NOMO-1 (cell line): ENCODE results near the gene ENAH.
"Not testable (repeated sequence)": the region's sequence is repeated elsewhere in the genome, so short reads cannot be mapped to it uniquely, and the experiment has no call there.

ENCODE experiments used
- DNase-seq, 2 experiments: peaks; one replicate each; lab custom pipeline; 2025; ENCODE audit not compliant: unreplicated experiment in 2 of 2; lab: John Stamatoyannopoulos, UW

ENAH gene

DNA sequence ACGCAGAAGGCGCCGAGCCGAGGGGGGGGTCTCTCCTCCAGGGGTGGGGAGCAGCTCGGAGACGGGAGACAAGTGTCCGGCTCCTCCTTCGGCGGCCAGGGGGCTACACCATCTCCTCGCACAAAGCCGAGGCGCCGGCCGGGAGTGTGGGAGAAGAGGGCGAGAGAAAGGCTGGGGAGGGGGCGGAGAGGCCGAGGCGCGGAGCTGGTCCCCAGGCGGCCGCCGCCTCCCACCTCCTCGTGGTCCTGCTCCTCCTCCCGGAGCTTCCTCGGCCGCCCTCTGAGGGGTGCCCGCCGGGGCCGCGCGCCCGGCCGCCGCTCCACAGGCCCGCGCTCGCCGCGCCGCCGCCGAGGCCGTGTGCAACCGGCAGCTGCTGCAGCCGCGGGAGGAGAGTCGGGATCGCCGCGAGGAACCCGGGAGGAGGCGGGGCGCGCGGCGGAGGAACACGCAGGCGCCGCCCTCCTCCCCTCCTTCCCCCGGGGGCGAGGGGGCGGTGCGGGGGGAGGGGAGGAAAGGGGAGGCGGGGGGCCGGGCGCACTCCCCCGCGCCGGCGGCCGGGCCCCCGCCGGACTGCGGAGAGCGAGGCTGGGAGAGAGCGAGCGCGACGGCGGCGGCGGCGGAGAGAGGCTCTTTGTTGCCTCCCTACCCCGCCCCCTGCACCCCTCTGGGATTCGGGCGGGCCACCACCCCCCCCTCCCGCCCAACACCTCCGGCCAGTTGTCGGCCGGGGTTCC, at the start of gene ENAH:
ENAH (minus strand) TSS at position 395 of the 734 bp plus-strand sequence. CDS start 433 bp downstream, outside the sequence.
- DNase-seq = peak; percentile 25 to 26

DNA sequence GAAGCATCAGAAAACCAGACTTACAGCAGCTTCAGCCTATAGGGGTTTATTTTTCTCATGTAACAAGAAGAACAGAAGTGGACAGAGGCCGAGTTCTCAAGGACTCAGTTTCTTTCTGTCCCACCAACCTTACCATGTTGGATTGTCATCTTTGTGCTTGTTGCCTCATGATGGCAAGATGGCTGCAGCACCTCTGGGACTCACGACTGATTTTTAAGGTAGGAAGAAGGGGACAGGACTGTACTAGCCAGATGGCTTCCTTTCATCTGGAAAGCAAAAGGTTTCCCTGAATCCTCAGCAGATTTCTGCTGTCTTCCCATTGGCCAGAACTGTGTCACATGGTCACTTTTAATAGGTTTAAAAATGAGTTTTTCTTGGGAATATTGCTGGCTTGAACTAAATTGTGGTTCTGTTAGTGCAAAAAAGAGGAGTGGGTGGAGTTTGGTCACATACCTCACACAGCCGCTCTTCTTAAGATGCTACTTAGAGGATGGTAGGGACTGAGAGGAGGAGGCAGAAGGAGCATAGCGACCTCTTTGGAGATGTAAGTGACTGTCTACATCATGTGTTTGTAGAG, 48.1 kb upstream of the ENAH start:
- no peak for DNase-seq

DNA sequence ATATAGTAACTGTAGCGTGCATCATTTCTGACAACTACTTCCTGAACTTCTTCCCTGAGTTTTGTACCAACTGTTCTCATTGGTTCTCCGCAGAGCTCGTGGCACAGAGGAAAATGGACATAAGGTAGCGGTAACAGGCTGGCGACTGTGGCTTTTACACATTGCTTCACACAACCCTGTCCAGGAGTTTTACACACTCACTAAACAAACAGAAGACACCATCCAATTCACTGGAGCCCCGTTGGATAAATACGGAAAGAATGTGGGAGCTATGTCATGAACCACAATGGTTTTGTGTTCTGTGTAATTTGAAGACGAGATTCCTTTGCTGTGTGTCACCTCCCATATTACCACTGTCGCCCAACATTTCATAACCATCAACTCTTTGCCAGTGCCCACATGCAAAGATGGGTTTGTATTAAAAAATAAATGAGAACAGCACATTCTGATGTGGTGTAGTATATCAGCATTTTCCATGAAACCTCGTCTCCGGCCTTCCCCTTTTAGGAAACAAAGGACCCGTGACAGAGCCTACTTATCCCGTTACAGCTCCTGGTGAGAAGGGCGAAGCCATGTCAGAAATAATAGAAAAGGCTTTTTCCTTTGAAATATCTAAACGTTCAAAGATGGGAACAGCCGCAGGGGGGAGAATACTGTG, 47.4 kb upstream of the ENAH start:
- DNase-seq = no peak

DNA sequence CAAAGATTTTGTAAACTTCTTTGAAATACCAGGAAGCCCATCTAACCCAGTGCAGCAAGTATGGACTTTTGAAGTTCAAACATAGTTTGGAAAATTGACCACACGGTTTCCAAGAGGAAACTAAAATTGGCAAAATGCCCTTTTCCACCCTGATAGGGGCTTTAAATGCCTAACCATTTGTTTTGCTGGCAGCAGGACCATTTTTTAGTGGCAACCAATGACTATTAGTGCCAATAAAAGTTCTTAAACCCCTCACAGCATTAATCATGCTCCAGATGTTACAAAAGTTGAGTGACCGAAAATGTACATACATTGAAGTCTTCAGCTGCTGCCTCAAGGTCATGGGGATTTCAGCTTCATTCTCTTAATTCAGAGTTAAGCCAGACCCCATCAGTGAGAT, 46.4 kb upstream of the ENAH start:
- no peak for DNase-seq

DNA sequence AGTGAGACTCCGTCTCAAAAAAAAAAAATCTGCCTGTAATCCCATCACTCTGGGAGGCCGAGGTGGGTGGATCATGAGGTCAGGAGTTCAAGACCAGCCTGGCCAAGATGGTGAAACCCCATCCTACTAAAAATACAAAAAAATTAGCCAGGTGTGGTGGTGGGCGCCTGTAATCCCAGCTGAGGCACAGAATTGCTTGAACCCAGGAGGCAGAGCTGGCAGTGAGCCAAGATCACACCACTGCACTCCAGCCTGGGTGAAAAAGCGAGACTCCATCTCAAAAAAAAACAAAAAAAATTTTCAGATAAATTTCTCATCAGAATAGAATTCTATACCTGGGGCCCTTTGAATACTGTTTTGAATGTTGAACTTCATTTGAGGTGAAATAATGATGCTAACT, 45.3 kb upstream of the ENAH start:
- not testable (repeated sequence) for DNase-seq

DNA sequence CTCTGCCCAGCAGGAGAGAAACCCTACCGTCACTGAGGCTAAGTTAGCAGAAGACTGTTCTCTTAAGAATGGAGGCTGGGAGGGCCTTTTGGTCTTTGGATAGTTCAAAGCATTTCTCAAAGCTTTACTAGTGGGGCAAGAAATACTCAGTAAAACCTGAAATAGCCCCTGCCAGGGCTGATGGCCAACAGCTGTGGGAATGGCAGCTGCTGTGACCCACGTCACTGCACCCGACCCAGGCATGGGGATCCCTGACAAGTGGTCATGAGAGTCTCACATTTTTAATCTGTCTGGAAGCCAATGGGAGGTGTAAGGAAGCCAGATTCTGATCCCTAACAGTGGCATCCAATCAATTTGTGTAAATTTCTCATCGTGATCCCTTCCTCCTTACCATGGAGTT, 44.5 kb upstream of the ENAH start:
- DNase-seq = no peak

DNA sequence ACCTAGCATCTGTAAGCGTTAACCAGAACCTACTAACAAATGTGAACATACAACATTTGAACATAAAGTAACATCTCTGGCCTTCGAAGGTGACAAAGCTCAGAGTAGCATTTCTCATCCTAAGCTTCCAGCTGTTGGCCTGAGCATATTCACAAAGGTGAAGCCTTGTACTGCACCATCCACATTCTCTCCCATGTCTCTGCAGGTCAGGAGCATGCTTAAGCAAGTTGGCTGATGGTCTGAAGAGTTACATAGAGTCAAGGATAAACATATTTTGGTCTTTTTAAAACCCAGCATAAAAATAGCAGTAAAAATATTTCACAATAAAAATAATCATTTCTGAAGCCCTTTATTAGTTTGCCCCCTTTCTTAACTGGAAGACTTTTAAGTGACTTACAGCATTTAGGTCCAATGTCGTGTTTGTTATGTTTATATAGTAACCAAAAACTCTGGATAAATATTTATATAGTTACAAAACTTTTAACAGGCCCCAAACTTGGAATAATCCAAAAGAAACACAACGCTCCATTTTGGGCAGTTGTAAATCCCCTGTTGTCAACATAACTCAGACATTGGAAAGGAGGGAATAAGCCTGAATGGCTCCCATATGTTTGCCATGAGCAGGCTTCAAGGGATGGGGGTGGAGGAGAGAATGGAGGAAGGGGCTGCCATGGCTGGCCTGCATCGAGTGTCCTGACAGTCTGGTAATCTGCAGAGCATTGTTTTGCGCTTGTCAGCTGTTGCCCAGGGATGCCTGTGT, 42.8 kb upstream of the ENAH start:
- no peak for DNase-seq

DNA sequence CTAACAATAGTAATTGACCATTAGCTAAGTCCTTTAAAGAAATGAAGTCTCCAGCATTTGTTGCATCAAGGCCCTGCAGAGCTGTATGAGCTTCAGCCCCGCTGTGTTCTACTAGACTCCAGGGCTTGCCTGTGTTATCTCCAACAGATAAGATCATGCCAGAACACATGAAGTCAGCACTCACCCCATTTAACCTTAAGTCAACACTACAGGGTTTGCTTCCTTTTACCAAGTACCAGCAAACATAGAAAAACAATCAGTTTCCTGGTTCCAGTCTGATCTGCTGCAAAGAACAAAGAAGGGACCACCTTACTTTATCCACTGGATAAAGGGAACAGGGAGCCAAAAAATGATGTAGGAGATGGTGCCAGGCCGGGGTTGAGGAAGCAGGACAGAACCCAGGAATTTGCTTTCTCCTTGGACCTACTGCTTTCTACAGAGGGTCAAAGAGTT, 41.3 kb upstream of the ENAH start:
- DNase-seq = no peak

DNA sequence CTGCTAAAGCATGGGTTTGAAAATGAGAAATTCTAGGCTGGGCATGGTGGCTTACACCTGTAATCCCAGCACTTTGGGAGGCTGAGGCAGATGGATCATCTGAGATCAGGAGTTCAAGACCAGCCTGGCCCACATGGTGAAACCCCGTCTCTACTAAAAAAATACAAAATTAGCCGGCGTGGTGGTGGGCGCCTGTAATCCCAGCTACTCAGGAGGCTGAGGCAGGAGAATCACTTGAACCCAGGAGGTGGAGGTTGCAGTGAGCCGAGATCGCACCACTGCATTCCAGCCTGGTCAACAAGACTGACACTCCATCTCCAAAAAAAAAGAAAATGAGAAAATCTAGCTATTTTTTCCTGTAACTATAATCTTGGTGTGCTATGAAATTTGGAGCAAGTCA, 40.8 kb upstream of the ENAH start:
- DNase-seq = not testable (repeated sequence)

DNA sequence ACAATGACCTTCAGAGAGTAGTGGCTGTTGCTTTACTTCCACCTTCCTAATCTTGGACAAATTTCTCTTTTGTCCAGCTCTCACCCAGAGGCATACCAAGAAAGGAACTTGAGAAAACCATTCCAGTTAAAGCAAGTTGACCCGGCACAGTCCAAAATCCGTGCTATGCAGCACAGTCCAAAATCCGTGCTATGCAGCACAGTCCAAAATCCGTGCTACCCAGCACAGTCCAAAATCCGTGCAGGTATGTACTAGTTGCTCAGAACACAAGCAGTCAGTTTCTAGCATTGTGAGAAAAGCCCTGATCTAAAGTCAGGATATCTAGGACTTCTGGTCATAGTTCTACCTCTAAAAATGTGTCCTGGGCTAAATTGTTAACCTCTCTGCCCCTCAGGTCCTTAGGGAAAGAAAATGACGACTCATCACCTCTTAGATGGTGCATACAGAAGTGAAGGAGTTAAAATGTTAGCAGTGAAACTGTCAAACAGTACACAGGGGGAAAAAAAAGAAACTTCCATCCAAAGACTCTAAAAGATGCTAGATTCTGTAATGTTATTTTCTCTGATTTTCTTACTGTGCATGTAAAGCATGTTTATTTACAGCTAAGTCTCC, 40.3 kb upstream of the ENAH start:
- DNase-seq = no peak

DNA sequence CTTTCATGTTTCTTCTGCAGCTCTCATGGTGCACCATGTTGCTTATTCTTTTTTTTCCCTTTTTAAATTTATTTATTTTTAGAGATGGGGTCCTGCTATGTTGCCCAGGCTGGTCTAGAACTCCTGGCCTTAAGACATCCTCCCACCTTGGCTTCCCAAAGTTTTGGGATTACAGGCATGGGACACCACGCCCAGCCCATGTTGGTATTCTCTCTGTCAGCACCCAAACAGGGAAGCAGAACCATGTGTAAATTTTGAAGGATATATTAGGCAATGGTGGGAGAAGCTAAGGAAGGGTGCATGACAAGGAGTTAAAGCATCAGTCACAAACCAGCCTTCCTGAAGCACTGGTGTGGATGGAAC, 39.6 kb upstream of the ENAH start:
- DNase-seq = no peak

DNA sequence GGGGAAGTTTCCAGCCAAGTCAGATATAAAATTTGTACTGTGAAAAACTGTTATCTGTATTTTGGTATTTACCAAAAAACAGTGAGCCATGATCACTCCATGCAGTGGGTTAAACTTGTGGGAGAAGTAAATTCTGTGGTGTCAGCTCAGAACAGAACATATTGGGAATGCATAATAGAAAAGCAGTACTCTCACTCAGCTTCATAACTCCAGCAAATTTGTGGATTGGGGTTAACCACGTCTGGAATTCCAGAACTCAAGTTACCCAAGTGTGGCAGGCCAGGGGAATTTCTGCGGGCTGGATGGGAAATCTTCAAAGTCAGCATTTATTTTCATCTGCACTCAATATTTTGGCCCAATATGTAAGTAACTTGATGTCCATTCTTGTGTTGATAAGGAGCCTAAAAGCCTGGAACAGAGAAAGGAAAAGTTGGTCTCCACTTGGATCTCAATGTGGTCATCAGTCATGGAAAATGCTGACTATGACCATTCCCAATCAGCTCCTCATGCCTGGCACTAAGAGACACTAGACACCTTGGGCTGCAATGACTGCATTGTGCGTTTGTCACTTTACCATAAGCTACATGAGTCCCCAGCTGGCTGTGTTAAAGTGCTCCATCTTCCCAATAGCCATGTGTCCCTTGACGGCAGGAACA, 39.1 kb upstream of the ENAH start:
- no peak for DNase-seq

DNA sequence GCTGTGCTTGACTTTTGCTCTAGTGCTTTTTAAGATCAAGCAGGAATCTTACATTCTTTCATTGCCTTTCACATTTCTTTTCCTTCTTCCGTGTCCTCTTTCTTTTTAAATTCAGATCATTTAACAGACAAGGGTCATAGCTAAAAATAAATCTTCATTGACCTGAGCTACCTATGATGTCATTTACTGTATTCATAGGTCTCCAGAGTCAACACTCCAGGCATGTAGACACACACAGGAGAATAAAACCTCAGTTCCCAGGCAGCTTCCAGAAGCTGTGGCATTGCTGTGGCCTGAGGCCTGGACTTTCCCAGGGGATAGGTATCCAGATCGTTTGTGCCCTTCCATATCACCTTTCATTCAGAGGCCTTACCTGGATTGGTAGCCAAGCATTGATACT, 38.5 kb upstream of the ENAH start:
- DNase-seq = no peak

DNA sequence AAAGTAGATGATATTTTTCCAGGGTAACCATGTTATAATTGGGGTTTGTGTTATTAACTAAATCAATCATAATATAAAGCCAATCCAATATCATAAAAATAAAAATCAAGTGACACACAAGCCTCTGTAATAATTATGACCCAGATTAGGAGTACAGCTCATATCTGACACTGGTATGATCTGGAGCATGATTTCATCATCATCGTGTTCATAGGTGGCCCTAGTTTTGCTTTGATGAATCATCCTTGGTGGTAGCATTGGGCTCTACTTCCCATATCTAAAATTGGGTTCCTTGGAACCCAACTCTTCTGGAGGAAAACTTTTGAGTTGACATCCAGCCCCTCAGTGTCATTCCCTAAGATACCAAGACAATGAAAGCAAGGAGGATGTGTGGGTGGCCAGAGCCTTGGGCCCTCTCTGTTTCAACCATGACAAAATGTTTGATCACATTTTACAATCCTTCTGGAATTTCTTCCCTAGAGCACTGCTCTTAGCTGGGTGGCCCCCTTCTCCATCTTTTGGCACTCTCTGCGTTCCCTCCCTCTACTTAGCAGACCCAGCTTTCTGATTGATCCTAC, 37.0 kb upstream of the ENAH start:
- DNase-seq = peak; percentile 10 to 48

DNA sequence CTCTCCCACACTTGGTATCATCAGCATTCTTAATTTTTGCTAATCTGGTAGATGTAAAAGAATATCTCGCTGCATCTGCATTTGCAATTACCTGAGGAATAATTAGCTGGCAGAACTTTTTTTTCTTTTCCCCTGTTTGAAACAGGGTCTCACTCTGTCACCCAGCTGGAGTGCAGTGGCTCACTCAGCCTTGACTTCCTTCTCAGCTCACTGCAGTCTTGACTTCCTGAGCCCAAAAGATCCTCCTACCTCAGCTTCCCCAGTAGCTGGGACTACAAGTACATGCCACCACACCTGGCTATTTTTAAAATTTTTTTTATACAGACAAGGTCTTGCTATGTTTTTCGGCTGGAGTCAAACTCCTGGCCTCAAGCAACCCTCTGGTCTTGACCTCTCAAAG, 35.4 kb upstream of the ENAH start:
- no peak for DNase-seq

DNA sequence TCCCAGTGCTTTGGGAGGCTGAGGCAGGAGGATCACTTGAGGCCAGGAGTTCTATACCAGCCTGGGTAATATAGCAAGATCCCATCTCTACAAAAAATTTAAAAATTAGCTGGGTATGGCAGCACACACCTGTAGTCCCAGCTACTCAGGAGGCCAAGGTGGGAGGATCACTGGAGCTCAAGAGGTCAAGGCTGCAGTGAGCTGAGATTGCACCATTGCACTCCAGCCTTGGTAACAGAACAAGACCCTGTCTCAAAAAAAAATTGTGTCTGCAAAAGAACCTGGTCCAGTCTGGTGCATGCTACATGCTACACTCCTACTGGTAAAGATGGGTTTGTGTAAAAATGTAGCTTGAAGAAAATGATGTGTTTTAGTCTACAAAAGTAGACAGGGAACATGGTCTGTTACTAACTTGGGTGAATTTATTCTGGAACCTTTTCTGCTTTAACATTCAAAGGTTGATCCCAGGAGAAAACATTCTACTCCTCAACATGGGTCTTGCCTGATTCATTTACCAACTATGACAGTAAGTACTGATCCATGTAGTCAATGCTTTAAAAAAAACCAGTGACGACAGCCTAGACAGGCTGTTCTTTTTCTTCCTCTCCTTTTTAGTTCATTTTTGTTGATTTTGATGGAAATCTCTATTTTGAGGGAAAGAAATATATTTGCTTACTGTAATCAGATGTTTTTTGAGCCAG, 32.7 kb upstream of the ENAH start:
- DNase-seq = no peak

DNA sequence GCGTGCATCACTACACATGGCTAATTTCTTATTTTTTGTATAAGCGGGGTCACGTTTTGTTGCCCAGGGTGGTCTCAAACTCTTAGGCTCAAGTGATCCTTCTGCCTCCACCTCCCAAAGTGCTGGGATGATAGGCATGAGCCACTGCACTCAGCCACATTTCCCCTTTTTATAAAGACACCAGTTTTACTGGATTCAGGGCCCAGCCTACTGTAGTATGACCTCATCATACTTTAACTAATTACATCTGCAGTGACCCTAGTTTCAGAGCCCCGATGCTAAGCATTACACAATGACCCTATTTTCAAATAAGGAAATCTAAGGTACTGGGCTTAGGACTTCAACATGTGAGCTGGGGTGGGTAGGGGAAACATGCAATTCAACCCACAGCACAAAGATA, 31.8 kb upstream of the ENAH start:
- peak; percentile 10 to 58 for DNase-seq

DNA sequence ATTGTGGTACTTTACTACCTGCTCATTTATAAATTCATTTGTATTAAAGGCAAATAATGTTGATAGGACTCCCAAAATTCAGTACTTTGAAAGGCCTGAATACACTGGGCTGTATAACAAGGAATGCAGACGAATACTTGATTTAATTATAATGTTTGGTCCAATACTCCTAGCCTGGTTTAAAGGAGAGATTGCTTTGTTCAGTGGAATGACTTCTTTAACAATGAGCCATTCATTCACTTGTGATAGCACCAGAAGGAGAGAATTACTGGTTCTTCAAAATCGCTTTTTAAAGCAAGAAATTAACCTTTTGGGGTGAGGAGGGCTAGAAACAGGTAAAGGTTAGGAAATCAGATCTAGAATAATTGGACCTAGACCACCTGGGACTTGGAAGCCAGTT, 28.3 kb upstream of the ENAH start:
- DNase-seq = no peak

DNA sequence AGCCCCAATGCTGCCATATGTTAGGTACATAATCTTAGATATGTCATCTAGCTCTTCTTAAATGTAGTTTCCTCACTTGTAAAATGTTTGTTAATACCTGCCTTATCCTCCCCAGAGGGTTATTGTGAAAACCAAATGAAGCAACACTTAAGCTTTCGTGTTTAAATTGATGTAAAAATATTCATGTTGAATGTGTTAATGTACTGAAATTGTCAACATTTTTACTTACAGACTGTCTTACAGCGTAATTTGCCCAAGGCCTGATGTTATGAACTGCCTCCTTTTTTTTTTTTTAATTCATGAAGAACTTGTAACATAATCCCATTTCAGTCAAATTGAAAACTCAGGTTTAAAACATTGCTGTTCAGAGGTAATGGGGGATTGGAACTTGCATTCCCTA, 25.6 kb upstream of the ENAH start:
- DNase-seq = no peak
